NT2/D1 (cell line): Measurements from ENCODE around the gene NPIPB2.
"Not testable (repeated sequence)": the region's sequence is repeated elsewhere in the genome, so short reads cannot be mapped to it uniquely, and the experiment has no call there.

Source experiments
- SUZ12 ChIP-seq: IDR thresholded peaks from 2 replicates; pipeline ENCODE4 v1.6.1; 2011; ENCODE audit not compliant: insufficient read length, insufficient read depth; ENCODE audit errors: extremely low read depth
- YY1 ChIP-seq: IDR thresholded peaks from 2 replicates; pipeline ENCODE4 v1.6.1; 2011; ENCODE audit not compliant: insufficient read length, insufficient read depth
- ZNF274 ChIP-seq: IDR thresholded peaks from 2 replicates; pipeline ENCODE4 v1.6.1; 2011; ENCODE audit warnings: mild to moderate bottlenecking, low read depth, low read length

DNA sequence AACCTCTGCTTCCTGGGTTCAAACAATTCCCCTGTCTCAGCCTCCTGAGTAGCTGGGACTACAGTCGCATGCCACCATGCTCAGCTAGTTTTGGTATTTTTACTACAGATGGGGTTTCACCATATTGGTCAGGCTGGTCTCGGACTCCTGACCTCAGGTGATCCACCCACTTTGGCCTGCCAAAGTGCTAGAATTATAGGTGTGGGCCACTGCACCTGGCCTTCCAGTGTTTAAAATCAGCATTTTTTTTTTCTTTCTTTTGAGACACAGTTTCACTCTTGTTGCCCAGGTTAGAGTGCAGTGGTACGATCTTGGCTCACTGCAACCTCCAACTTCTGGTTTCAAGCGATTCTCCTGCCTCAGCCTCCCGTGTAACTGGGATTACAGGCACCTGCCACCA is 28.4 kb upstream of the NPIPB2 start:
- TF ChIP-seq ZNF274, YY1, SUZ12: not testable (repeated sequence)
